ENCODE data around the gene STK32B.
A peak's percentile ranks its signal among the peaks of the same experiment; 100 is the strongest.

Gene STK32B

GRCh38 chr4:5403746-5404497 is 352.6 kb downstream of the STK32B start:
- DNase-seq: peak in 1 of 2 donors; percentile 16
- intact Hi-C loops (cut with DNase I; ENCODE audit: low total_unique reads): no loop called here

GRCh38 chr4:5409237-5409636 is 358.0 kb downstream of the STK32B start:
- Histone ChIP-seq H3K36me3 (no peaks in the 10 kb centered on the region), H3K27me3 (no peaks in the 10 kb centered on the region), H3K27ac (no peak overlapping the region), H3K9me3 (peaks cover 0 to 20% (median 9%) of the 10 kb centered on the region in 3 donors), H3K4me1 (no peaks in the 10 kb centered on the region), H3K4me3 (no peak overlapping the region)
- intact Hi-C loops (cut with DNase I; ENCODE audit: low total_unique reads): no loop called here
- TF ChIP-seq CTCF (IDR thresholded peaks at IDR 0.05): no peak
- DNase-seq: no peak

More at GRCh38 chr4:5403746-5404497, 352.6 kb downstream of the STK32B start:
- no peak overlapping the region for H3K27ac ChIP-seq
- H3K4me1 ChIP-seq: no peaks in the 10 kb centered on the region
- H3K9me3 ChIP-seq: peaks cover 0 to 20% (median 9%) of the 10 kb centered on the region in 3 donors
- no peaks in the 10 kb centered on the region for H3K36me3 ChIP-seq
- H3K4me3 ChIP-seq: no peak overlapping the region
- no peaks in the 10 kb centered on the region for H3K27me3 ChIP-seq
- TF ChIP-seq CTCF (IDR thresholded peaks at IDR 0.05): no peak

- no peaks in the 10 kb centered on the region for H3K4me1 ChIP-seq
- H3K4me3 ChIP-seq: no peak overlapping the region
- intact Hi-C loops (cut with DNase I; ENCODE audit: low total_unique reads): no loop called here
These were observed 358.8 kb downstream of the STK32B start for GRCh38 chr4:5409972-5410618.

GRCh38 chr4:5412296-5412695 is 361.0 kb downstream of the STK32B start:
- no peaks in the 10 kb centered on the region for H3K4me1 ChIP-seq
- no peak overlapping the region for H3K27ac ChIP-seq
- no peaks in the 10 kb centered on the region for H3K36me3 ChIP-seq
- peaks cover 0 to 16% (median 5%) of the 10 kb centered on the region in 3 donors for H3K9me3 ChIP-seq
- no peak for TF ChIP-seq CTCF (IDR thresholded peaks at IDR 0.05)
- H3K27me3 ChIP-seq: no peaks in the 10 kb centered on the region
- no peak overlapping the region for H3K4me3 ChIP-seq
- no peak for DNase-seq
- intact Hi-C loops (cut with DNase I; ENCODE audit: low total_unique reads): no loop called here

More at GRCh38 chr4:5409972-5410618, 358.8 kb downstream of the STK32B start:
- H3K9me3 ChIP-seq: peaks cover 0 to 20% (median 9%) of the 10 kb centered on the region in 3 donors
- no peak for DNase-seq
- no peak for TF ChIP-seq CTCF (IDR thresholded peaks at IDR 0.05)
- H3K36me3 ChIP-seq: no peaks in the 10 kb centered on the region
- H3K27ac ChIP-seq: no peak overlapping the region
- no peaks in the 10 kb centered on the region for H3K27me3 ChIP-seq

GRCh38 chr4:5412751-5413150 is 361.5 kb downstream of the STK32B start:
- H3K36me3 ChIP-seq: no peaks in the 10 kb centered on the region
- peaks cover 0 to 14% (median 5%) of the 10 kb centered on the region in 3 donors for H3K9me3 ChIP-seq
- no peak overlapping the region for H3K4me3 ChIP-seq
- H3K27ac ChIP-seq: no peak overlapping the region
- H3K27me3 ChIP-seq: no peaks in the 10 kb centered on the region
- no peak for TF ChIP-seq CTCF (IDR thresholded peaks at IDR 0.05)
- intact Hi-C loops (cut with DNase I; ENCODE audit: low total_unique reads): no loop called here
- no peaks in the 10 kb centered on the region for H3K4me1 ChIP-seq
- DNase-seq: no peak
